K562 (cell line): Measurements from ENCODE around the gene NUP210. TPM values are rescaled to one million over a fixed set of nuclear protein-coding genes. Genes with fewer than 3 reads are reported as not detected.

Experiments
- ATAC-seq: fragments of 200-7000 bp; cut with Tn5 transposase; 3 replicates; pipeline ENCODE4 v1.9.1; 2020; ENCODE audit warnings: moderate library complexity
- BruUV-seq: library from RNA; stranded (reverse); fragments of 400-500 nt; replicated peaks from 2 replicates; lab custom pipeline; 2021; lab: Mats Ljungman, UMichigan
- CTCF ChIA-PET: fragments of 300-600 bp; formaldehyde crosslinking; extraction: SDS; loops from one replicate; lab custom pipeline; 2021; ENCODE audit warnings: low intra/inter-chr PET ratio; lab: Yijun Ruan, JAX
- POLR2A ChIA-PET: fragments of 300-600, 350-650 bp; sonication (Branson Sonifier 250); formaldehyde crosslinking; extraction: SDS; loops from one replicate; lab custom pipeline; 2021; ENCODE audit warnings: antibody characterized with exemption, inconsistent platforms; lab: Yijun Ruan, JAX
- DNase-seq, 4 experiments: peaks; one replicate each; pipeline versions ENCODE4 v3.0.0 to v3.0.0-alpha.2; 2011 to 2018; ENCODE audit warnings: low spot score in 3 of 4, mixed read lengths in 3 of 4; ENCODE audit errors: extremely low read depth in 1 of 4
- FAIRE-seq: peaks from 2 replicates; lab custom pipeline; 2011; peaks lifted over from hg19 to GRCh38; lab: Jason Lieb, UNC
- H2AFZ ChIP-seq: 2 replicates; pipeline ENCODE4 v1.6.0; 2011; ENCODE audit warnings: low read depth, low read length, control low read depth, inconsistent platforms
- H3K27ac ChIP-seq: fragments of 200-600 bp; 3 replicates; pipeline ENCODE4 v1.8.0; 2011; ENCODE audit warnings: low read depth, mild to moderate bottlenecking, control low read depth, inconsistent platforms, low read length, moderate library complexity, mixed read lengths; ENCODE audit errors: extremely low read depth
- H3K27me3 ChIP-seq, 2 experiments: fragments of 300-600 bp in 1 of 2; 2 replicates in 1 of 2; 3 replicates in 1 of 2; pipeline versions ENCODE4 v1.6.0 to v1.8.0; 2011; ENCODE audit warnings: inconsistent platforms in 2 of 2, low read length in 2 of 2, mild to moderate bottlenecking in 1 of 2, mixed read lengths in 1 of 2, moderate library complexity in 1 of 2; ENCODE audit not compliant: control insufficient read depth in 2 of 2, insufficient read depth in 2 of 2
- H3K36me3 ChIP-seq: fragments of 300-600 bp; 3 replicates; pipeline ENCODE4 v1.8.0; 2011; ENCODE audit warnings: mild to moderate bottlenecking, low read length, inconsistent platforms; ENCODE audit not compliant: control insufficient read depth, insufficient read depth
- H3K4me1 ChIP-seq, 2 experiments: fragments of 200-600 bp in 1 of 2; replicated peaks in 1 of 2; 2 replicates in 1 of 2; 3 replicates in 1 of 2; pipeline versions ENCODE4 v1.5.1 to v1.8.0; 2011; ENCODE audit warnings: inconsistent platforms in 2 of 2, low read length in 2 of 2, mild to moderate bottlenecking in 1 of 2, mixed read lengths in 1 of 2, moderate library complexity in 1 of 2; ENCODE audit not compliant: control insufficient read depth in 2 of 2, insufficient read depth in 2 of 2
- H3K4me2 ChIP-seq: 2 replicates; pipeline ENCODE4 v1.6.1; 2011; ENCODE audit warnings: low read length, control low read depth, inconsistent platforms, mixed read lengths; ENCODE audit not compliant: insufficient read depth
- H3K4me3 ChIP-seq: fragments of 200-600 bp; sonication (generic), shearing (Covaris generic); 2 replicates; pipeline ENCODE4 v1.5.1; 2016; ENCODE audit warnings: control low read depth, inconsistent platforms
- H3K79me2 ChIP-seq: fragments of 200-600 bp; 3 replicates; pipeline ENCODE4 v1.8.0; 2011; ENCODE audit warnings: low read length, inconsistent platforms; ENCODE audit not compliant: control insufficient read depth, insufficient read depth
- H3K9ac ChIP-seq, 2 experiments: 2 replicates each; pipeline versions ENCODE4 v1.6.0 to v1.6.1; 2011; ENCODE audit warnings: low read depth in 2 of 2, low read length in 2 of 2, control low read depth in 1 of 2, inconsistent platforms in 1 of 2, mild to moderate bottlenecking in 1 of 2, mixed read lengths in 1 of 2; ENCODE audit not compliant: insufficient read depth in 1 of 2
- H3K9me1 ChIP-seq: one replicate; pipeline ENCODE4 v1.6.0; 2011; ENCODE audit warnings: inconsistent platforms, mild to moderate bottlenecking, low read length, moderate library complexity; ENCODE audit not compliant: control insufficient read depth, insufficient read depth
- H3K9me3 ChIP-seq: replicated peaks from 2 replicates; pipeline ENCODE4 v1.5.1; 2011; ENCODE audit warnings: low read depth, low read length, inconsistent platforms; ENCODE audit not compliant: control insufficient read depth, insufficient read depth
- H4K20me1 ChIP-seq: replicated peaks from 2 replicates; pipeline ENCODE4 v1.6.1; 2011; ENCODE audit warnings: low read length, inconsistent platforms, mixed read lengths; ENCODE audit not compliant: control insufficient read depth, insufficient read depth
- POLR2G ChIP-seq: fragments of 200-400 bp; formaldehyde crosslinking; IDR thresholded peaks from 2 replicates; pipeline ENCODE4 v1.6.1; 2017; ENCODE audit warnings: low read depth, mild to moderate bottlenecking, antibody characterized with exemption, low read length, moderate library complexity
- ZFP1 ChIP-seq: fragments of 450-650 bp; formaldehyde crosslinking; IDR thresholded peaks from 2 replicates; pipeline ENCODE4 v1.4.0; 2020; ENCODE audit warnings: mild to moderate bottlenecking, mixed read lengths
- ZMIZ1 ChIP-seq, 2 experiments: fragments of 150-350 bp in 1 of 2; IDR thresholded peaks; 2 replicates each; pipeline ENCODE4 v1.6.1; 2012 to 2016; ENCODE audit warnings: low read depth in 2 of 2, low read length in 2 of 2, mild to moderate bottlenecking in 1 of 2, moderate library complexity in 1 of 2
- whole genome bisulfite sequencing: fragments of 100-300 bp; shearing (Covaris generic); methylation state at CpG from one replicate; pipeline ENCODE4 v1.1.6; 2016; ENCODE audit warnings: low coverage, mixed read lengths; ENCODE audit not compliant: insufficient coverage; ENCODE audit errors: missing lambda C conversion rate; 5-methylcytosine and 5-hydroxymethylcytosine counted together
- in situ Hi-C: fragments of 300-500 bp; cut with MboI; formaldehyde crosslinking; loops from 4 replicates; pipeline ENCODE4 v1.15.0; 2018; ENCODE audit warnings: inconsistent platforms, mixed read lengths
- intact Hi-C: fragments of 100-400 bp; cut with micrococcal nuclease; formaldehyde crosslinking; loops from 2 replicates; pipeline ENCODE4 v1.14.2; 2022
- polyA plus RNA-seq, 8 experiments: library from polyadenylated mRNA; depleted of rRNA in 4 of 8; stranded (reverse) in 5 of 8; unstranded in 3 of 8; fragments of >200 nt; fragmentation: Nextera tagmentation in 2 of 8; fragmentation: Illumina TruSeq in 1 of 8; extraction: Ambion mirVana in 2 of 8; extraction: Trizol in 1 of 8; gene quantifications; 2 replicates each; pipeline versions ENCODE4 v1.2.1 to v1.2.3, GENCODE V29; 2011 to 2014; ENCODE audit warnings: inconsistent platforms in 1 of 8, missing spikeins in 1 of 8
- total RNA-seq, 7 experiments: library from RNA; depleted of rRNA in 6 of 7; stranded (reverse); fragments of >200 nt in 6 of 7; fragmentation: Illumina TruSeq in 2 of 7; extraction: Trizol in 2 of 7; gene quantifications; 2 replicates each; pipeline versions ENCODE4 v1.2.1 to v1.2.3, GENCODE V29; 2011 to 2021; ENCODE audit warnings: low replicate concordance in 1 of 7

Gene NUP210
- total and polyA plus RNA-seq, 9 of the 15 experiments (the other 6 are each of a cell fraction or from before 2014, with no cell fraction given), result 1.2 to 138 (median 44.0) TPM

- no peak for FAIRE-seq
- no peak for TF ChIP-seq ZMIZ1 (IDR thresholded peaks at IDR 0.05; ENCODE audit: low read depth in 2 of 2, low read length in 2 of 2)
- TF ChIP-seq POLR2G, result peak; percentile 50
- no peak for TF ChIP-seq ZFP1 (CRISPR knock-in tag)
- TF ChIP-seq, all 486 proteins: peak for 1
- no peaks in the 10 kb centered on the region for H3K27me3 ChIP-seq
- no peak overlapping the region for H2AFZ ChIP-seq
- no peaks in the 10 kb centered on the region for H3K9me1 ChIP-seq
- H3K4me3 ChIP-seq, result no peak overlapping the region
- H3K4me2 ChIP-seq, result no peak overlapping the region
- in situ Hi-C loops (no loop called here), intact Hi-C loops (no loop called here)
- H3K79me2 ChIP-seq, result no peaks in the 10 kb centered on the region
- CTCF ChIA-PET, result no interaction called here
- peaks cover 88% of the 10 kb centered on the region; the same call in 2 of the 3 replicates for H3K36me3 ChIP-seq
- H3K9me3 ChIP-seq, result no peaks in the 10 kb centered on the region
- no peak for DNase-seq
- no TSS peak for BruUV-seq
- H3K9ac ChIP-seq, result peak overlapping the region in 1 of 2 experiments; percentile 47; a peak in 1 of 4 replicates
- 91% methylated on average over 29 of the region's 29 CpGs for WGBS
- peaks cover 0 to 2% of the 10 kb centered on the region in 2 experiments; a peak in 1 of 5 replicates for H3K4me1 ChIP-seq
- POLR2A ChIA-PET, result interaction anchor here (0.6 to 1.5 kb wide), 3 partner anchors 12 to 116 kb away, joined by 3 to 4 read pairs (median 3); no protein-coding TSS in a partner anchor
- H3K27ac ChIP-seq, result no peak overlapping the region
- H4K20me1 ChIP-seq, result 0 out of 2 replicates have a peak, but pooled peaks cover 8% of the 10 kb centered on the region
- ATAC-seq, result no peak
Measured at GRCh38 chr3:13317596-13318320, 102.4 kb downstream of the NUP210 start.
